A549 (cell line): ENCODE data around the gene WFDC12. TPM values are rescaled to one million over a fixed set of nuclear protein-coding genes. Genes with fewer than 3 reads are reported as not detected.

Source experiments
- ATAC-seq, 2 experiments: fragments of 200-7000 bp in 1 of 2; fragments of >200 bp in 1 of 2; cut with Nextera tagmentation in 1 of 2; cut with Tn5 transposase in 1 of 2; 3 replicates each; pipeline versions ENCODE4 v1.8.0 to v1.9.1; 2018 to 2020; ENCODE audit warnings: mild to moderate bottlenecking in 1 of 2, moderate library complexity in 1 of 2
- CTCF ChIA-PET: fragments of 300-600 bp; sonication (Branson Sonifier 250); formaldehyde crosslinking; extraction: SDS; loops from one replicate; lab custom pipeline; 2021; ENCODE audit warnings: antibody characterized with exemption, inconsistent platforms; lab: Yijun Ruan, JAX
- POLR2A ChIA-PET: fragments of 350-600 bp; formaldehyde crosslinking; extraction: SDS; loops from one replicate; lab custom pipeline; 2021; ENCODE audit warnings: antibody characterized with exemption, inconsistent platforms; lab: Yijun Ruan, JAX
- DNase-seq, 2 experiments: peaks; one replicate each; pipeline versions ENCODE4 v3.0.0 to v3.0.0-alpha.2; 2011 to 2016; ENCODE audit warnings: low read depth in 1 of 2, low spot score in 1 of 2
- FAIRE-seq: peaks from 2 replicates; lab custom pipeline; 2011; peaks lifted over from hg19 to GRCh38; lab: Jason Lieb, UNC
- H3K27ac ChIP-seq, 2 experiments: fragments of >200 bp; sonication (Bioruptor Twin); formaldehyde crosslinking; 3 replicates each; pipeline ENCODE4 v1.5.1; 2016 to 2017
- H3K4me1 ChIP-seq: fragments of >200 bp; sonication (Bioruptor Twin); formaldehyde crosslinking; 3 replicates; pipeline ENCODE4 v1.6.1; 2016
- H3K4me2 ChIP-seq: fragments of >200 bp; sonication (Bioruptor Twin); formaldehyde crosslinking; 3 replicates; pipeline ENCODE4 v1.6.1; 2016
- H3K4me3 ChIP-seq: fragments of >200 bp; sonication (Bioruptor Twin); formaldehyde crosslinking; 3 replicates; pipeline ENCODE4 v1.5.1; 2016
- H3K9me3 ChIP-seq: fragments of >200 bp; sonication (Bioruptor Twin); formaldehyde crosslinking; 3 replicates; pipeline ENCODE4 v1.6.1; 2016
- CEBPB ChIP-seq, 2 experiments: fragments of >200 bp in 1 of 2; sonication (Bioruptor Twin) in 1 of 2; formaldehyde crosslinking in 1 of 2; IDR thresholded peaks; 2 replicates each; pipeline ENCODE4 v1.6.1; 2012 to 2016
- CHD2 ChIP-seq: fragments of 150-350 bp; IDR thresholded peaks from 2 replicates; pipeline ENCODE4 v1.6.1; 2014; ENCODE audit warnings: low read length; ENCODE audit not compliant: partially characterized antibody
- CTCF ChIP-seq: fragments of >200 bp; sonication (Bioruptor Twin); formaldehyde crosslinking; IDR thresholded peaks from 3 replicates; pipeline ENCODE4 v1.5.1; 2016
- EHF ChIP-seq: fragments of 250-450 bp; sonication (Bioruptor Pico); IDR thresholded peaks from 2 replicates; pipeline ENCODE4 v1.5.0; 2020; ENCODE audit warnings: mild to moderate bottlenecking
- EP300 ChIP-seq, 2 experiments: fragments of >200 bp; sonication (Bioruptor Twin); formaldehyde crosslinking; IDR thresholded peaks; 2 replicates in 1 of 2; 3 replicates in 1 of 2; pipeline ENCODE4 v1.6.1; 2016 to 2017
- FOSB ChIP-seq: fragments of 250-450 bp; sonication (Bioruptor Pico); IDR thresholded peaks from 2 replicates; pipeline ENCODE4 v1.5.0; 2020; ENCODE audit warnings: mild to moderate bottlenecking, moderate library complexity
- FOSL2 ChIP-seq, 2 experiments: fragments of 450-650 bp in 1 of 2; fragments of >200 bp in 1 of 2; sonication (Bioruptor Twin) in 1 of 2; formaldehyde crosslinking; IDR thresholded peaks; 2 replicates each; pipeline versions ENCODE4 v1.5.0 to v1.6.1; 2016 to 2020; ENCODE audit warnings: mild to moderate bottlenecking in 1 of 2, moderate library complexity in 1 of 2
- FOXS1 ChIP-seq: fragments of 250-450 bp; sonication (Bioruptor Pico); IDR thresholded peaks from 2 replicates; pipeline ENCODE4 v1.5.0; 2020; ENCODE audit warnings: mild to moderate bottlenecking, moderate library complexity
- HDAC2 ChIP-seq: fragments of 200-600 bp; sonication (generic); IDR thresholded peaks from 2 replicates; pipeline ENCODE4 v1.6.1; 2016
- HEYL ChIP-seq: fragments of 250-450 bp; sonication (Bioruptor Pico); IDR thresholded peaks from 2 replicates; pipeline ENCODE4 v1.8.0; 2021; ENCODE audit warnings: mild to moderate bottlenecking, moderate library complexity
- HOXB5 ChIP-seq: fragments of 250-450 bp; sonication (Bioruptor Pico); IDR thresholded peaks from 2 replicates; pipeline ENCODE4 v1.5.0; 2020; ENCODE audit warnings: mild to moderate bottlenecking, moderate library complexity
- JUNB ChIP-seq: fragments of >200 bp; sonication (Bioruptor Twin); formaldehyde crosslinking; IDR thresholded peaks from 2 replicates; pipeline ENCODE4 v1.6.1; 2016
- MAFK ChIP-seq: fragments of 450-650 bp; IDR thresholded peaks from 2 replicates; pipeline ENCODE4 v1.6.1; 2014; ENCODE audit not compliant: partially characterized antibody
- MAZ ChIP-seq: fragments of 150-350 bp; IDR thresholded peaks from 2 replicates; pipeline ENCODE4 v1.6.1; 2014; ENCODE audit warnings: antibody characterized with exemption, low read depth, low read length, borderline replicate concordance
- NFE2L2 ChIP-seq: fragments of 150-350 bp; conservative IDR thresholded peaks from 2 replicates; pipeline ENCODE4 v1.6.1; 2014; ENCODE audit warnings: low read length
- NPAS2 ChIP-seq: fragments of 250-450 bp; sonication (Bioruptor Pico); IDR thresholded peaks from 2 replicates; pipeline ENCODE4 v1.8.0; 2022; ENCODE audit warnings: mild to moderate bottlenecking, moderate library complexity, borderline replicate concordance
- PBX3 ChIP-seq: IDR thresholded peaks from 2 replicates; pipeline ENCODE4 v1.6.1; 2012
- REST ChIP-seq: fragments of 200-600 bp; sonication (generic); IDR thresholded peaks from 2 replicates; pipeline ENCODE4 v1.6.1; 2016; ENCODE audit warnings: antibody characterized with exemption, mild to moderate bottlenecking, moderate library complexity
- RNF2 ChIP-seq: fragments of 200-600 bp; sonication (generic); IDR thresholded peaks from 2 replicates; pipeline ENCODE4 v1.6.1; 2016; ENCODE audit warnings: low read depth, mild to moderate bottlenecking, antibody characterized with exemption, moderate library complexity, borderline replicate concordance
- SMC3 ChIP-seq: fragments of >200 bp; sonication (Bioruptor Twin); formaldehyde crosslinking; IDR thresholded peaks from 3 replicates; pipeline ENCODE4 v1.6.1; 2018; ENCODE audit warnings: inconsistent platforms
- WGBS: methylation state at CpG from one replicate; pipeline ENCODE4 v1.1.6; 2017; ENCODE audit errors: missing lambda C conversion rate; 5-methylcytosine and 5-hydroxymethylcytosine counted together
- polyA plus RNA-seq, 4 experiments: library from polyadenylated mRNA; depleted of rRNA in 3 of 4; stranded (reverse); fragments of >200 nt; fragmentation: RNase III in 1 of 4; extraction: RNeasy Plus Mini Kit Qiagen cat#74134 plus additional on column Dnase treatment in 1 of 4; gene quantifications; 2 replicates in 3 of 4; 3 replicates in 1 of 4; pipeline ENCODE4 v1.2.3, GENCODE V29; 2011 to 2017

Gene WFDC12
- polyA plus RNA-seq, 2 of the 4 experiments (the other 2 are of a cell fraction): not detected

- TF ChIP-seq CTCF: no peak
- no peak for TF ChIP-seq SMC3
- no peak for TF ChIP-seq REST
- no peak for TF ChIP-seq HDAC2
- TF ChIP-seq EHF (CRISPR knock-in tag): no peak
- TF ChIP-seq HEYL: no peak
- TF ChIP-seq, all 56 proteins: peak for 0
Observed at GRCh38 chr20:45104786-45105185, 19.5 kb downstream of the WFDC12 start (continued).

GRCh38 chr20:45103072-45103471 is 21.2 kb downstream of the WFDC12 start:
- Histone ChIP-seq H3K4me3 (no peak overlapping the region), H3K4me1 (no peaks in the 10 kb centered on the region), H3K27ac (no peak overlapping the region), H3K4me2 (no peak overlapping the region), H3K9me3 (no peaks in the 10 kb centered on the region)
- CTCF ChIA-PET: interaction anchor here (1.0 to 5.1 kb wide), 4 partner anchors 9 to 188 kb away, joined by 3 to 29 read pairs (median 4); no protein-coding TSS in a partner anchor
- no peak for TF ChIP-seq EP300 (IDR thresholded peaks at IDR 0.05)
- no peak for TF ChIP-seq FOSL2 (IDR thresholded peaks at IDR 0.05)
- no peak for TF ChIP-seq FOSL2 (CRISPR knock-in tag; IDR thresholded peaks at IDR 0.05)
- TF ChIP-seq NPAS2 (CRISPR knock-in tag): no peak
- TF ChIP-seq PBX3: no peak
- no peak for TF ChIP-seq RNF2
- TF ChIP-seq EHF (CRISPR knock-in tag): no peak
- TF ChIP-seq MAFK: no peak
- no peak for TF ChIP-seq MAZ
- TF ChIP-seq NFE2L2: no peak
- no peak for TF ChIP-seq CHD2
- TF ChIP-seq FOSB (CRISPR knock-in tag): no peak
- TF ChIP-seq CTCF: no peak
- TF ChIP-seq FOXS1 (CRISPR knock-in tag): no peak
- TF ChIP-seq CEBPB (IDR thresholded peaks at IDR 0.05): no peak
- no peak for TF ChIP-seq JUNB
- TF ChIP-seq HOXB5 (CRISPR knock-in tag): no peak
- DNase-seq (no peak), FAIRE-seq (no peak), ATAC-seq (no peak)
- POLR2A ChIA-PET: no interaction called here
- 70% methylated on average over 2 of the region's 2 CpGs for WGBS
